Measurements from ENCODE around the gene DMWD. TPM values are rescaled to one million over a fixed set of nuclear protein-coding genes. Genes with fewer than 3 reads are reported as not detected.

Gene DMWD
- total and polyA plus RNA-seq, 2 of the 13 experiments (the other 11 are each of a cell fraction or from before 2014, with no cell fraction given), result 10.3 to 14.9 TPM

DNA sequence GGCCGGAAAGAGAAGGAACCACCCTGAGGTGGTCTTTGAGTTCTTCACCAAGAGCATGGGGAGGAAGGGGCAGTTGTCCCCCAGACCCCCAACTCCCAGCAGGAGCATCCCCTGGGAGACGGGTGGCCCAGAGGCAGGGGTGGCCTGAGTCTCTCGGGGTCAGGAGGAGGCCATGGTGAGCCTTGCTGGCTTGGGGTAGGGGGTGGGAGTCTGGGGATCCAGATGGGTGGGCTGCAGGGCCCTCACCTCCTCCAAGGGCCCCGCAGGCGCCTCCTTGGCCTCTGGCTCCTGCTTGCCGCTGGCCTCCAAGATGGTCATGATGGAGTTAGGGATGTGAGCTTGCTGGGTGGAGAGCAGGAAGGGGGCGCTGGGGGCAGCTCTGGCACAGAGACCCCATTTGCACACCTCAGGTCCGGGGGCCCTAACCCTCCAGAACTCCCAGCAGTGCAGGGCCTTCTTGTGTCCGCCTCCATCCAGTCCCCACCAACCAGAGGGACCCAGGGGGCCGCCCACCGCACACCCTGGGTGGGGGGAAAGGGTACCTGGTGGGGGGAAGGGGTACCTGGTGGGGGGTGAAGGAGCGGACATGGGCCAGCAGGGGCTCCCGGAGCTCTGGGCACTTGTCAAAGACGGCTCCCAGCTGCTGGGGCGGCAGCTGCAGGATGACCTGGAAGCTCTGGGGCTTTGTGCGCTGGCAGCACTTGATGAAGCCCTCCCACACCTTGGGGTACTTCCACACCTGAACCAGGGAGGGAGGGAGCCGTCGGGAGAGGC lies 23.8 kb upstream of the DMWD start:
- ChIA-PET POLR2A (interaction anchor here (0.7 to 1.9 kb wide), 8 partner anchors 8 to 86 kb away, joined by 3 to 15 read pairs (median 4); partner anchors contain the start of genes FOXA3, SIX5 and SYMPK), CTCF (ENCODE audit: low intra/inter-chr PET ratio, low total read pairs) (interaction anchor here (0.6 to 2.6 kb wide), 5 partner anchors 47 to 261 kb away, joined by 3 to 50 read pairs (median 4); partner anchors contain the start of genes IRF2BP1 and SYMPK)
- in situ Hi-C loops (cut with HindIII; ENCODE audit: extremely low pct_ligation_motif_present, low pct_unique_long_range_greater_than_20kb), result loop anchor here (10.0 kb wide), 1 partner anchor 198 kb away; no protein-coding TSS in a partner anchor
- no peak for TF ChIP-seq ZNF44 (CRISPR knock-in tag; IDR thresholded peaks at IDR 0.05)
- TF ChIP-seq REL (CRISPR knock-in tag; conservative IDR thresholded peaks at IDR 0.05), result no peak
- peak; percentile 26 for TF ChIP-seq AGO2 (optimal IDR thresholded peaks at IDR 0.05; ENCODE audit: low read depth, low read length)
- TF ChIP-seq ARNT (IDR thresholded peaks at IDR 0.05), result no peak
- TF ChIP-seq HIVEP1 (CRISPR knock-in tag; IDR thresholded peaks at IDR 0.05), result peak; percentile 7; the same call in 1 of the 2 replicates
- no peak for TF ChIP-seq TAF1 (CRISPR knock-in tag; IDR thresholded peaks at IDR 0.05)
- H3K36me3 ChIP-seq (replicated peaks in 1 of 2; ENCODE audit: control insufficient read depth in 1 of 2, insufficient read depth in 2 of 2, low read length in 2 of 2), result peaks cover 8 to 11% of the 10 kb centered on the region in 2 experiments
- no peaks in the 10 kb centered on the region for H3K9me3 ChIP-seq (ENCODE audit: low read length)
- H3K27me3 ChIP-seq (ENCODE audit: control insufficient read depth in 1 of 2, insufficient read depth in 2 of 2, low read length in 2 of 2), result no peaks in the 10 kb centered on the region
- FAIRE-seq, result no peak
- ATAC-seq, result peak; percentile 6; the same call in 2 of the 3 replicates
- BruUV-seq (replicated peaks), result no TSS peak
- no peak overlapping the region for H3K27ac ChIP-seq (ENCODE audit: extremely low read length, insufficient read depth, low read length)
- H2AFZ ChIP-seq (ENCODE audit: low read length), result no peak overlapping the region
- no peak for DNase-seq (ENCODE audit: low spot score)
- no peak overlapping the region for H3K4me2 ChIP-seq (ENCODE audit: low read depth, low read length)
- no peaks in the 10 kb centered on the region for H3K79me2 ChIP-seq (ENCODE audit: insufficient read depth, low read length)
- no peak overlapping the region for H3K4me3 ChIP-seq (replicated peaks in 1 of 3; ENCODE audit: insufficient read depth in 1 of 3, low read depth in 2 of 3, low read length in 3 of 3)
- 97% methylated on average over 7 of the region's 18 CpGs for WGBS (ENCODE audit: low lambda C conversion rate)
- no peaks in the 10 kb centered on the region for H4K20me1 ChIP-seq (ENCODE audit: insufficient read depth, low read length)
- intact Hi-C loops (cut with micrococcal nuclease; ENCODE audit: unreplicated experiment), result loop anchor here (1.0 to 5.0 kb wide), 4 partner anchors 48 to 261 kb away; partner anchors contain the start of gene FOXA3
- no peaks in the 10 kb centered on the region for H3K4me1 ChIP-seq (ENCODE audit: insufficient read depth, low read length)
- no peak overlapping the region for H3K9ac ChIP-seq (ENCODE audit: insufficient read depth, low read depth, low read length)
